T-cell (primary cell): ENCODE measurements around the gene FCGR3B. TPM values are rescaled to one million over a fixed set of nuclear protein-coding genes. Genes with fewer than 3 reads are reported as not detected.
"Not testable (repeated sequence)": the region's sequence is repeated elsewhere in the genome, so short reads cannot be mapped to it uniquely, and the experiment has no call there.

Experiments used
- ATAC-seq, 4 experiments: fragments of 200-7000 bp in 3 of 4; fragments of 150-1000 bp in 1 of 4; cut with Tn5 transposase; replicated peaks in 1 of 4; 1 replicate in 3 of 4; 2 replicates in 1 of 4; pipeline ENCODE4 v1.10.0; 2021; ENCODE audit warnings: moderate library complexity in 3 of 4, mild to moderate bottlenecking in 2 of 4, moderate number of reproducible peaks in 1 of 4
- CTCF ChIA-PET, 2 donors: fragments of 300-600 bp; sonication (Branson Sonifier 250); formaldehyde crosslinking; loops; one replicate each; lab custom pipeline; 2022; ENCODE audit warnings: antibody characterized with exemption in 2 of 2; lab: Charles Lee
- POLR2A ChIA-PET, 2 donors: fragments of 300-600 bp; sonication (Branson Sonifier 250); formaldehyde crosslinking; loops; one replicate each; lab custom pipeline; 2022; ENCODE audit warnings: antibody characterized with exemption in 2 of 2; lab: Charles Lee
- DNase-seq, 35 experiments: peaks; one replicate each; pipeline versions ENCODE4 v3.0.0 to v3.0.0-alpha.2; 2013 to 2023
- H3K27ac ChIP-seq: one replicate; pipeline ENCODE4 v1.5.1; 2013; ENCODE audit warnings: low read length
- H3K27me3 ChIP-seq, 2 experiments: replicated peaks in 1 of 2; 1 replicate in 1 of 2; 2 replicates in 1 of 2; pipeline versions ENCODE4 v1.6.1 to v1.7.0; 2013; ENCODE audit warnings: low read length in 1 of 2, mixed read lengths in 1 of 2; ENCODE audit not compliant: control insufficient read depth in 2 of 2, insufficient read depth in 2 of 2; ENCODE audit errors: extremely low read depth in 1 of 2
- H3K36me3 ChIP-seq, 2 donors: 1 replicate in 1 of 2; 2 replicates in 1 of 2; pipeline versions ENCODE4 v1.6.1 to v1.7.0; 2013; ENCODE audit warnings: low read length in 1 of 2; ENCODE audit not compliant: control insufficient read depth in 2 of 2, insufficient read depth in 1 of 2; ENCODE audit errors: extremely low read depth in 1 of 2
- H3K4me1 ChIP-seq, 2 experiments: 1 replicate in 1 of 2; 2 replicates in 1 of 2; pipeline versions ENCODE4 v1.6.1 to v1.7.0; 2013; ENCODE audit warnings: low read length in 2 of 2, mixed read lengths in 1 of 2; ENCODE audit not compliant: insufficient read depth in 2 of 2, control insufficient read depth in 1 of 2; ENCODE audit errors: extremely low read depth in 1 of 2
- H3K4me3 ChIP-seq, 2 donors: 1 replicate in 1 of 2; 2 replicates in 1 of 2; pipeline versions ENCODE4 v1.5.1 to v1.7.0; 2013; ENCODE audit warnings: mild to moderate bottlenecking in 2 of 2, low read length in 1 of 2, moderate library complexity in 1 of 2; ENCODE audit not compliant: control insufficient read depth in 1 of 2; ENCODE audit errors: extremely low read depth in 1 of 2
- H3K9me3 ChIP-seq: 2 replicates; pipeline ENCODE4 v1.7.0; 2013
- H3K27ac Mint-ChIP-seq, 2 donors: one replicate each; pipeline ENCODE4 v1.8.0; 2020 to 2021; ENCODE audit warnings: mild to moderate bottlenecking in 2 of 2, mixed read lengths in 2 of 2
- H3K27me3 Mint-ChIP-seq, 2 donors: one replicate each; pipeline ENCODE4 v1.8.0; 2021 to 2022; ENCODE audit warnings: mixed read lengths in 2 of 2
- H3K36me3 Mint-ChIP-seq: one replicate; pipeline ENCODE4 v1.8.0; 2021; ENCODE audit warnings: mixed read lengths
- H3K4me1 Mint-ChIP-seq, 3 donors: one replicate each; pipeline ENCODE4 v1.8.0; 2020 to 2022; ENCODE audit warnings: mixed read lengths in 3 of 3, mild to moderate bottlenecking in 1 of 3
- H3K4me3 Mint-ChIP-seq, 3 donors: one replicate each; pipeline ENCODE4 v1.8.0; 2020 to 2022; ENCODE audit warnings: mild to moderate bottlenecking in 3 of 3, mixed read lengths in 3 of 3, moderate library complexity in 3 of 3
- H3K9me3 Mint-ChIP-seq, 3 donors: one replicate each; pipeline ENCODE4 v1.8.0; 2020 to 2022; ENCODE audit warnings: mixed read lengths in 3 of 3
- WGBS: methylation state at CpG from one replicate; pipeline ENCODE4 v1.1.5; 2013; ENCODE audit warnings: missing lambda C conversion rate; ENCODE audit not compliant: insufficient coverage; 5-methylcytosine and 5-hydroxymethylcytosine counted together
- total RNA-seq, 35 experiments: library from RNA in 6 of 35; stranded (reverse) in 6 of 35; fragments of 120-200 nt in 1 of 35; gene quantifications; one replicate each; pipeline versions ENCODE4 v1.2.1 to v1.2.4 and lab custom pipeline; 2013 to 2026

The FCGR3B gene
- total RNA-seq, 5 donors from 2014 or later (not counting 1 experiment from before 2014, with no cell fraction given), result 0.42 to 0.88 (median 0.60) TPM; not detected in 2

GRCh38 chr1:161621181-161622000 lies 9.6 kb downstream of the FCGR3B start:
- Mint-ChIP-seq H3K4me1 (peaks cover 18 to 45% (median 41%) of the 10 kb centered on the region in 3 donors), H3K27ac (peak overlapping the region; percentile 89 to 93), H3K4me3 (peak overlapping the region; percentile 84 to 91 (median 86))
- H3K27me3 Mint-ChIP-seq, CTCF ChIA-PET, H3K9me3 Mint-ChIP-seq, H3K9me3 ChIP-seq, H3K36me3 Mint-ChIP-seq, H3K36me3 ChIP-seq, H3K27me3 ChIP-seq, POLR2A ChIA-PET: not testable (repeated sequence)
- H3K4me3 ChIP-seq, result peak overlapping the region; percentile 57 to 59
- peak; percentile 49 to 89 (median 73) for DNase-seq
- ATAC-seq, result peak; percentile 60 to 80 (median 73)
- H3K27ac ChIP-seq, result peak overlapping the region; percentile 87
- WGBS, result under 1% methylated on average over 35 of the region's 41 CpGs
- H3K4me1 ChIP-seq, result peaks cover 14 to 29% of the 10 kb centered on the region in 2 experiments

GRCh38 chr1:161620399-161620798 lies 10.6 kb downstream of the FCGR3B start:
- H3K27ac Mint-ChIP-seq, result peak overlapping the region in 1 of 2 donors; percentile 19
- CTCF ChIA-PET, result not testable (repeated sequence)

GRCh38 chr1:161618517-161618916 lies 12.5 kb downstream of the FCGR3B start:
- DNase-seq, H3K36me3 ChIP-seq, H3K9me3 Mint-ChIP-seq, POLR2A ChIA-PET, CTCF ChIA-PET, H3K36me3 Mint-ChIP-seq, H3K27ac ChIP-seq, H3K4me3 Mint-ChIP-seq, H3K27ac Mint-ChIP-seq, H3K27me3 ChIP-seq, H3K9me3 ChIP-seq, ATAC-seq, H3K4me3 ChIP-seq, H3K27me3 Mint-ChIP-seq: not testable (repeated sequence)
- WGBS, result no CpG with 5 or more reads among the region's 4 CpGs
- H3K4me1 Mint-ChIP-seq, result peaks cover 16 to 28% (median 26%) of the 10 kb centered on the region in 3 donors
- peaks cover 12 to 16% of the 10 kb centered on the region in 2 experiments for H3K4me1 ChIP-seq

More at GRCh38 chr1:161620399-161620798, 10.6 kb downstream of the FCGR3B start:
- ATAC-seq, H3K4me3 ChIP-seq, DNase-seq, POLR2A ChIA-PET, H3K27me3 ChIP-seq, H3K27me3 Mint-ChIP-seq, H3K27ac ChIP-seq, H3K36me3 Mint-ChIP-seq, H3K9me3 ChIP-seq, H3K36me3 ChIP-seq, H3K9me3 Mint-ChIP-seq: not testable (repeated sequence)
- Mint-ChIP-seq H3K4me1 (peaks cover 18 to 41% (median 37%) of the 10 kb centered on the region in 3 donors), H3K4me3 (peak overlapping the region in 2 of 3 donors; percentile 54 to 84)
- WGBS, result no CpG with 5 or more reads among the region's 7 CpGs
- H3K4me1 ChIP-seq, result peaks cover 14 to 25% of the 10 kb centered on the region in 2 experiments

GRCh38 chr1:161616417-161616816 lies 14.6 kb downstream of the FCGR3B start:
- H3K9me3 Mint-ChIP-seq, H3K27me3 Mint-ChIP-seq, H3K27ac ChIP-seq, DNase-seq, H3K4me3 Mint-ChIP-seq, H3K27ac Mint-ChIP-seq, POLR2A ChIA-PET, H3K4me3 ChIP-seq, H3K36me3 ChIP-seq, CTCF ChIA-PET, H3K27me3 ChIP-seq, H3K9me3 ChIP-seq, ATAC-seq, H3K36me3 Mint-ChIP-seq: not testable (repeated sequence)
- H3K4me1 Mint-ChIP-seq, result peaks cover 7 to 30% (median 25%) of the 10 kb centered on the region in 3 donors
- WGBS, result 83% methylated on average over 1 of the region's 30 CpGs
- peaks cover 3 to 16% of the 10 kb centered on the region in 2 experiments for H3K4me1 ChIP-seq

- H3K9me3 Mint-ChIP-seq, ATAC-seq, H3K36me3 Mint-ChIP-seq, H3K4me3 ChIP-seq, DNase-seq, H3K27me3 ChIP-seq, H3K36me3 ChIP-seq, POLR2A ChIA-PET, CTCF ChIA-PET, H3K9me3 ChIP-seq, H3K27me3 Mint-ChIP-seq: not testable (repeated sequence)
- peak overlapping the region; percentile 88 to 97 (median 92) for H3K4me3 Mint-ChIP-seq
- H3K27ac Mint-ChIP-seq, result peak overlapping the region; percentile 86 to 94
- Histone ChIP-seq H3K4me1 (peaks cover 0 to 11% of the 10 kb centered on the region in 2 experiments), H3K27ac (peak overlapping the region; percentile 81)
- peaks cover 5 to 20% (median 20%) of the 10 kb centered on the region in 3 donors for H3K4me1 Mint-ChIP-seq
- no CpG with 5 or more reads among the region's 6 CpGs for WGBS
Measured at GRCh38 chr1:161613142-161613514, 17.8 kb downstream of the FCGR3B start.

- POLR2A ChIA-PET, H3K36me3 Mint-ChIP-seq, H3K27me3 ChIP-seq, CTCF ChIA-PET, H3K9me3 Mint-ChIP-seq, H3K36me3 ChIP-seq, H3K27me3 Mint-ChIP-seq, H3K9me3 ChIP-seq: not testable (repeated sequence)
- Histone ChIP-seq H3K4me3 (peak overlapping the region; percentile 62 to 67), H3K27ac (peak overlapping the region; percentile 81), H3K4me1 (peaks cover 0 to 11% of the 10 kb centered on the region in 2 experiments)
- peak; percentile 92 to 95 (median 93) for ATAC-seq
- DNase-seq, result peak; percentile 53 to 99 (median 91)
- Mint-ChIP-seq H3K4me1 (peaks cover 5 to 20% (median 20%) of the 10 kb centered on the region in 3 donors), H3K4me3 (peak overlapping the region; percentile 88 to 97 (median 92)), H3K27ac (peak overlapping the region; percentile 86 to 94)
- WGBS, result 0% methylated on average over 33 of the region's 51 CpGs
Measured at GRCh38 chr1:161612322-161613141, 18.4 kb downstream of the FCGR3B start.
